DMS 273 (cell line): Measurements from ENCODE around the gene C5AR2.
A peak's percentile ranks its signal among the peaks of the same experiment; 100 is the strongest.
"Not testable (repeated sequence)": the region's sequence is repeated elsewhere in the genome, so short reads cannot be mapped to it uniquely, and the experiment has no call there.

Source experiments
- DNase-seq: peaks from one replicate; lab custom pipeline; 2025; ENCODE audit not compliant: unreplicated experiment; lab: John Stamatoyannopoulos, UW

The C5AR2 gene

DNA sequence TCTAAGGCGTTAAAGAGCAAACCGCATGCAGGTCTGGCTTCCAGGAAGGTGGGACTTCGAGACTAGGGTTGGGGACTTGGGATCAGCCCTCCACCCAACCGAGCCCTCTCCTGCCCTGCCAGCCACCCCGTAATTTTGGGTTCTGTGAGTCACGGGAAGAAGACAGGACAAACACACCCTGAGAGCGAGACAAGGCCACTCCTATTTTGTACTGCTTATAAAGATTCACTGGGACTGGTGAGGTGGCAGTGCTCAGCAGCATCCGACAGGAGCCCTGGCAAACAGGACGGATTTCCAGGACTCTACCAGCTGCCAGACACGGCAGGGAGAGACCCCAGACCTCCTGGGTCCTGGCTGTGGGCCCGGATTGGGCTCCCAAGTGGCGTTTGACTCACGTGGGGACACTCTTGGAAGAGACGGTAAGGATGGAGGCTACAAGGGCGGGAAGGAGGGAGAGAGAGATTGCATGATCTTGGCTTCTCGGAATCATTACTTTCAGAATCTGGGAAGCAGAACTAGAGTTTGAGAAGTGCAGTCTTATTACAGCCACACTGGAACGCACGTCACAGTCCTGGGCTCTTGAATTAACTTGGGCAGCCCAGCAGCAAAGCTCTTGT is at the start of gene C5AR2:
Gene C5AR2 (plus strand): TSS at position 245 of the 617 bp plus-strand sequence. CDS start 8,625 bp downstream, outside the sequence.
- no peak for DNase-seq

DNA sequence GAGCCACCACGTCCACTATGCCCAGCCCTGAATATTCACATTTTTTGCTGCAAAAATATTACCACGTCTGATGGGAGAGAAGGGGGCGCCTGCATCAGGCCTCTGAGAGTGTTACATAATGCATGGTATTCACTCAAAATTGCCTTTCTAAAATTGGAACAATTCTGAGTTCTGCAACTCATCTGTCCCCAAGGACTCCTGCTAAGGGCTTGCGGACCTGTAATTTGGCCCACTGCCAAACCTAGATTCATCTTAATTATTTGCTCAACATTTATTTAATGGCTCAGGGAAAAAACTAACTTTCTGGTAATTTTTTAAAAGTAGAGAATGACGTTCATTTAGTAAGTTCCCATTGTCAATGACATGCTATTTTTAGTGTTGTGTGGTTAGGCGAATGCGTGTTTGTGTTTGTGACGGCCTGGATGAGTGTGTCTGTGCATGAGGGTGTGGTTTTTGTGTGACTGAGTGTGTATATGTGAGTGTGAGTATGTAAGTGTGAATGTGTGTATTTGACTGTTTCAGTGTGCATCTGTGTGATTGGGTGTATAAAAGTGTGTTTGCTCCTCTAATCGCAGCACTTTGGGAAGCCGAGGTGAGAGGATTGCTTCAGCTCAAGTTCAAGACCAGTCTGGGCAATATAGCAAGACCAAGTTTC is 48.4 kb upstream of the C5AR2 start:
- DNase-seq: no peak

DNA sequence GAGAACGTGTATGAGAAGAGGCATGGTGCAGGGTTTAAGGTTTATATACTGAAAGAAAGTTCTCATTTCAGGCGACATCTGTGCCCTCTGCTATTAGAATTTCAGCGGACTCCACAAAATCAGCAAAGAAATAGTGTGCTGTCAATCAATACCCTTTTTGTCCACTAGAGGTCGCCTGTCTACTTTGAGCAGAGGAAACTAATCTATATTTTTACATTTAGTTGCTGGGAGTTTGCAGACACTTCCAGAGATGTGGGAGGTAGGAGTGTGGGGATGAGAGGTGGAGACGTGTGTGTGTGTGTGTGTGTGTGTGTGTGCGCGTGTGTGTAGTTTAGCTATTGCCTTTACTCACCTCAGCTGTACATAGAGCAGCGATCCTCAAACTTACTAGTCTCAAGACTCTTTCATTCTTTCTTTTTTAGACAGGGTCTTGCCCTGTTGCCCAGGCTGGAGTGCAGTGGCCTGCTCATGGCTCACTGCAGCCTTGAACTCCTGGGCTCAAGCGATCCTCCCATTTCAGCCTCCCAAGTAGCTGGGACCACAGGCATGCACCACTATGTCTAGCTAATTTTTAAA is 47.6 kb upstream of the C5AR2 start:
- DNase-seq: peak; percentile 82

DNA sequence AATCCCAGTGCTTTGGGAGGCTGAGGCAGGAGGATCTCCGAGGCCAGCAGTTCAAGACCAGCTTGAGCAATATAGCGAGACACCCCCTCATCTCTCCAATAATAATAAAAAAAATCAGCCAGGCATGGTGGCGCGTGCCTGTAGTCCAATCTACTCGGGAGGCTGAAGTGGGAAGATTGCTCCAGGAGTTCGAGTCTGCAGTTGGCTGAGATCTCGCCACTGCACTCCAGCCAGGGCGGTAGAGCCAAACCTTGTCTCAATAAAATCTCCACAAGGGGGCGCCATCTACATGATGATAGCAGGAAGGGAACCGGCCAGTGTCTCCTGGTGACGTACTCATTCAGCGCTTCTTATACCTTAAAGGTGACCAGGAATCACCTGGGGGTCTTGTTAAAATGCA is 35.9 kb upstream of the C5AR2 start:
- peak; percentile 94 for DNase-seq

DNA sequence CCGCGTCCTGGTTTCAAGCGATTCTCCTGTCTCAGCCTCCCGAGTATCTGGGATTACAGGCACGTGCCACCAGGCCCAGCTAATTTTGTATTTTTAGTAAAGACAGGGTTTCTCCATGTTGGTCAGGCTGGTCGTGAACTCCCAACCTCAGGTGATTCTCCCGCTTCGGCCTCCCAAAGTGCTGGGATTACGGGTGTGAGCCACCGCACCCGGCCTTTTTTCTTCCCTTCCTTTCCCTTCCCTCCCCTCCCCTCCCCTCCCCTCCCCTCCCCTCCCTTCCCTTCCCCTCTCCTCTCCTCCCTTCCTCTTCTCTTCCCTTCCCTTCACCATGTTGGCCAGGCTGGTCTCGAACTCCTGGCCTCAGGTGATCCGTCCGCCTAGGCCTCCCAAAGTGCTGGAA is 31.1 kb upstream of the C5AR2 start:
- DNase-seq: not testable (repeated sequence)

DNA sequence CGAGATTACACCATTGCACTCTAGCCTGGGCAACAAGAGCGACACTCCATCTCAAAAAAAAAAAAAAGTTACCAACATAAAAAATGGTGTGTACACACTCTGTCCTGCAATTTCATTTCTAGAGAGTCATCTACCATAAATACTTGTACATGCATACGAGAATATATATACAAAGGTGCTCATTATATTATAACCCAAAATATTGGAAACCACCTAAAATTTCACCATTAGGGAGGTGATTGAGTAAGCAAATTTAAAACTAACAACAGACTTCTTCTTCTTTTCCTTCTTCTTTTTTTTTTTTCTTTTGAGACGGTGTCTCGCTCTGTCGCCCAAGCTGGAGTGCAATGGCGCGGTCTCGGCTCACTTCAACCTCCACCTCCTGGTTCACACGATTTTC is 29.7 kb upstream of the C5AR2 start:
- no peak for DNase-seq

DNA sequence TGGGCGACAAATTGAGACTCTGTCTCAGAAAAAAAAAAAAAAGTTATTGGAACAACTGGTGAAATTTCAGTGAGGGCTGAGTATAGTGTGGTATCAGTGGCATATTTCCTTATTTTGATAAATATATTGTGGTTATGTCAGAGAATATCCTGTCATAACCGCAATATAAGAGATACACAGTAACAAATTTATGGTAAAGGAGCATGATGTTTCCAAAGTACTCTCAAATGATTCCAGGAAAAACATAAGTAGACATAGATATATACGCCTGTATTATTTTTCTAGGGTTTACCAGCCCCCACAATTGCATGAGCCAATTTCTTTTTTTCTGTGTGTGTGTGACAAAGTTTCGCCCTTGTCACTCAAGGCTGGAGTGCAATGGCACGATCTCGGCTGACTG is 28.0 kb upstream of the C5AR2 start:
- DNase-seq: no peak

DNA sequence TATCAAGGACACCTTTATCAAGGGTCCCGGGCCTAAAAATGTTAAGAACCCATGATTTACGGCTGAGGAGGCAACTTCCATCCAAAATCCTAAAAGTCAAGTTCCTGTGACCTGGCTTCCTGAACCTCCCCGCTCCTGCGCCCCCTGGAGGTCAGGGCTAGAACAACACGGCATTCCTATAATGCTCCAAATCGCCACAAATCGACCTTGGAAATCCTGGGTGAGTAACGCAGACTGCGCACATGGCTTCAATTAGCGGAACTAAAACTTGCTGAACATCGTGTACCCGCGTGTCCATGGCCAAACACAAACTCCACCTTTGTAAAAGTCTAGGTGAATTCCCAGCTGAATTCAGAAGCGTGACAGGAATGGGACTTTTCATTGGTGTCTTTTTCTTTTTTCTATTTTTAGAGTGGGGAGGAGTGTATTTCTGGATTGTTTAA is 26.6 kb upstream of the C5AR2 start:
- DNase-seq: peak; percentile 86

DNA sequence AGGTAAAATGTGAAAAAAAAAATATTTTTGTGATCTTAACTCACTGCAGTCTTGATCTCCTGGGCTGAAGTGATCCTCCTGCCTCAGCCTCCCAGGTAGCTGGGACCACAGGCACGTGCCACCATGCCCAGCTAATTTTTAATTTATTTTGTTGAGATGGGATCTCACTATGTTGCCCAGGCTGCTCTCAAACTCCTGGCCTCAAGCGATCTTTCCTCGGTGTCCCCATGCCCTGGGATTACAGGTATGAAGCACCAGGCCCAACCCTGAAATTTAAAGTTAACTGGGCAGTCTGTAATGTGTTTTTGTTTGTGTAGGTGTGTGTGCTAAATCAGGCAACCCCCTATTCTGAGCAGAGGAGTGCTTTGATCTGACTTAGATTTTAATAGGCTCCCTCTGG is 25.7 kb upstream of the C5AR2 start:
- DNase-seq: no peak

DNA sequence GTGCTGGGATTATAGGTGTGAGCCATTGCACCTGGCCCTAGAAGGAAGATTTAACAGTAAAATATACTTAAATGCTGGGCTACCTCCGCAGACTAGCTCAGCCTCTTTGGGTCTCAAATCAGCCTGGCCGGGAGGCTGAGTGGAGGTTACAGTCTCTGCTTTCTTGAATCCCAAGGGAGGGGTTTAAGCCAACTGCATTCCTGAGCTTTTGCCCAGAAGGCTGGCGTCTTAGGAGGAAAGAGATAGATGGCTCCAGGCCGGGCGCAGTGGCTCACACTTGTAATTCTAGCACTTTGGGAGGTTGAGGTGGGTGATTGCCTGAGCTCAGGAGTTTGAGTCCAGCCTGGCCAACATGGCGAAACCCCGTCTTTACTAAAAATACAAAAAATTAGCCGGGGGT is 22.9 kb upstream of the C5AR2 start:
- DNase-seq: no peak

DNA sequence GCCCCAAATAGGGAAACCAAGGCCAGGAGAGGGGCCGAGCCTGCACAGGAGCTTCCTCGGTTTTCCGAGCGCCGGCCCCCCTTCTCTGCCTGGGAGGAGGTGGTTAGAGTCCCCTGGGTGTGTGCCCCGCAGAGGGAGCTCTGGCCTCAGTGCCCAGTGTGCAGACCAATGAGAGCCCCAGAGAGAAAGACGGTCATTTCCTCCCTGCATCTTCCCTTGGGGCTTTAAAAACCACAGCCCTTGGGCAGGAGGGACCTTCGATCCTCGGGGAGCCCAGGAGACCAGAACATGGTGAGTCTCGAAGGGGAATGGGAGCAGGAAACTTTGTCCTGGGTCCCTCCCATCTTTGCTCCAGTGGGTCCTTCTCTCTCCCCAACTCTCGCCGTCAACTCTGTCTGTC is 22.4 kb upstream of the C5AR2 start, which contains the start of gene C5AR1:
Gene C5AR1 (plus strand): TSS at position 254 of the 400 bp plus-strand sequence. CDS start 35 bp downstream, at position 289.
- DNase-seq: no peak

DNA sequence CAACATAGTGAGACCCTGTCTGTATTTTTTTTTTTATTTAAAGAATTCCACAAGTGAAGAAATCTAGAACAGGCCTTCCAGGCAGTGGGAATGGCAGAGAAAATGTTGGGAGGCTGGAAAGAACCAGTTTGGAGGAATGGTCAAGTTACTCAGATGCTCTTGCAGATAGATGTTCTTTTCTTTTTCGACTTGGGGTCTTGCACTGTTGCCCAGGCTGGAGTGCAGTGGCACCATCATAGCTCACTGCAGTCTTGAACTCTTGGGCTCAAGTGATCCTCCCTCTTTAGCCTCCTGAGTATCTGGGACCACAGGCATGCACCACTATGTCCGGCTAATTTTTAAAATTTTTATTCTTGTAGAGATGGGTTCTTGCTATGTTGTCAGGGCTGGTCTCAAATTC is 21.7 kb upstream of the C5AR2 start:
- DNase-seq: no peak

DNA sequence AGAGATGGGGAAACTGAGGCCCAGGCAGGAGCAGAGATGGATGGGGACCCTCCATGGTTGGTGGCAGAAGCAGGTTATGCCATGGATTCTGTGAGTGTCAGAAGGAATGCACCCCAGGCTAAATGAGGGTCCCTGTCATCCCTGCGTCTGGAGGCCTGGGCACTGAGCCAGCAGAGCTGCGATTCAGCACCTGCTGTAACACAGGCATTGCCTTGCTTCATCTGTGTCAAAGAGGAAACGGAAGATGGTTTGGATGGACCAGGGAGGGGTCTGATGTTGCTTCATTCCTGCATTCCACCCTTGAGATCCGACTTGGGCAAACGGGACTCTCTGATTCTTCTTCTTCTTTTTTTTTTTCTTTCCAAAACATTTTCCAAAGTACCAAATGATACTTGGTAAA is 21.2 kb upstream of the C5AR2 start:
- DNase-seq: peak; percentile 77

DNA sequence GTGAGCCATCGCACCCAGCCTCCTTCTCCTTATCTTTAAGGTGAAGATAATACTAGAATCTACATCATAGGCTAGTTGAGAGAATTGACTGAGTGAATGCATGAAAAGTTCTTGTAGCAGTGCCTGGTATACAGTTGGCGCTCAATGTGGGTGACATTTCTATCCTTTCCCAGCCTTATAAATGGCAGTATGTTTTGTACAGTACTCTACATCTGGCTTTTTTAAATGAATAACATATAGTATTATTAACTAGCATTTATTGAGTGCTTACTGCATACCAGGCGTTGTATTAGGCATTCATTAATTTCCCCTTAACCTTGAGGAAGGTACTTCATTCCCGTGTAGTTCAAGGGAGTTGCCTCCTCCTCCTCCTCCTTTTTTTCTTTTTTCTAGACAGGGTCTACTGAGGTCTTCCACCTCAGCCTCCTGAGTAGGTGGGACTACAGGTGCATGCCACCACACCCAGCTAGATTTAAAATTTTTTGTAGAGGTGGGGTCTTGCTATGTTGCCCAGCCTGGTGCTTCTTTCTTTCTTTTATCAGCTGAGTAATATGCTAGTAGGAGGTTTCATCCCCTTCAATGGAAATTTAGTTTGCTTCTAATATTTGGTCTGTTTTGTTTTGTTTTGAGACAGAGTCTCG is 19.5 kb upstream of the C5AR2 start:
- DNase-seq: no peak

DNA sequence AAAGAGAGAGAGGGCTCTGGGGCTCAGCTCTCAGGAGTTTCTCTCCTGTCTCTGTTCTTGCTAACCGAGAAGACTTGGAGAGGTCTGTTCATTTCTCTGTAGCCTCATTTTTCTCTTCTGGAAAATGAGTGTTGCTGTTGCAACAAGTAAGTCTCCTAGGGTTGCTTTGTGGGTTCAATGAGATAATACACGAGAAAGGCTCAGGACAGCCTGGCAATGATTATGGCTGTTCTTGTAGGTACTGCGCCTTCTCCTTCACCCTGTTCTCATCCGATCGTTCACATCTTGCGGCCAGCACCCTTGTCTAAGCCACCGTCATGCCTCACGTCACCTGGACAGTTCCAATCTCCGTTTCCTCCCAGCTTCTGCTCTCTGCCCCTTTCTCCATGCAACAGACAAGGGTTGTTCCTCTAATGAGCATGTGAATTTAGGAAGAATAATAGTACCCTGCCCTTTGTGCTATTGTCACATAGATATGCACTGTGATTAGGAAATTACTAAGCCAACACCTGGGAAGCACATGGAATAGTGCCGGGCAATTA is 18.1 kb upstream of the C5AR2 start:
- no peak for DNase-seq

DNA sequence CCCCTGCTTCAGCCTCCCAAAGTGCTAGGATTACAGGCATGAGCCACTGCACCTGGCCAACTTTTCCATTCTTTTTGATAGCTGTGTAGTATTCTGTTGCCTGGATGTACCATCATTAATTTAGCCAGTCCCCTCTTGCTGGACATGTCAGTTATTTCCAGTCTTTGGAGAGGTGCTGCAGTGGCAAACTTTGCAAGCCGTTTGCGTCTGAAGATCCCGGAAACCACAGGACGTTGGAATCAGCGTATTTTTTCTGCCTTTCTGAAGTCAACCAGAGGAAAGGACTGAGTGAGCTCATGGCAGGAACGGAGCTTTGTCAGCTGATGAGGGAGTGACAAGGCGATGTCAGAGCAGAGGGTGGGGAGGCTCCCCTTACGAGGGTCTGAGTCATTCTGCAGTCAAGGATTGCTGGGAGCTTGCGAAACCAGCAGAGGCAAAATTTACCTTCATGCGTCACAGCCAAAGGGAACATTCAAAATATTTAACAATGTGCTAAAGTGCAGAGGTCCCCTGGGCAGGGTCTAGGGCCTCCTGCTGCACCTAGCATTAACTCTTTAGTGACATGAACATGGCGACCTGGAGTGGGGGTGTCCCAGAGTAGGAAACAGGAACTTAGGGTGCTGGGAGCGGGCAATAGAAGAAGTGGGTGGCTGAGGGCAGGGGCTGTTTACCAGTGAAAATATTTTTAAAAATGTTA is 16.7 kb upstream of the C5AR2 start:
- peak; percentile 53 for DNase-seq

DNA sequence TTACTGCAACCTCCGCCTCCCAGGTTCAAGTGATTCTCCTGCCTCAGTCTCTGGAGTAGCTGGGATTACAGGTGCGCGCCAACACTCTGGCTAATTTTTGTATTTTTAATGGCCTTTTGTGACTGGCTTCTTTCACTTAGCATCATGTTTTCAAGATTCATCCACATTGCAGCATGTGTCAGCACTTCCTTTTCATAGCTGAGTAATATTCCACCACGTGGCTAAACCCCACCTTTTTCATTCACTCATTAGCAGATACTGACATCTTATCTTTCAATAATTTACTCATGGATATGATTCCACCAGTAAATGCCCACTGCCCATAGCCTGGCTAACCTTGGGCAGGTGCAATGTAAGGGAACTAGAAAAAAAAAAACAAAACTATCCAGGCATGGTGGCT is 15.5 kb upstream of the C5AR2 start:
- no peak for DNase-seq

DNA sequence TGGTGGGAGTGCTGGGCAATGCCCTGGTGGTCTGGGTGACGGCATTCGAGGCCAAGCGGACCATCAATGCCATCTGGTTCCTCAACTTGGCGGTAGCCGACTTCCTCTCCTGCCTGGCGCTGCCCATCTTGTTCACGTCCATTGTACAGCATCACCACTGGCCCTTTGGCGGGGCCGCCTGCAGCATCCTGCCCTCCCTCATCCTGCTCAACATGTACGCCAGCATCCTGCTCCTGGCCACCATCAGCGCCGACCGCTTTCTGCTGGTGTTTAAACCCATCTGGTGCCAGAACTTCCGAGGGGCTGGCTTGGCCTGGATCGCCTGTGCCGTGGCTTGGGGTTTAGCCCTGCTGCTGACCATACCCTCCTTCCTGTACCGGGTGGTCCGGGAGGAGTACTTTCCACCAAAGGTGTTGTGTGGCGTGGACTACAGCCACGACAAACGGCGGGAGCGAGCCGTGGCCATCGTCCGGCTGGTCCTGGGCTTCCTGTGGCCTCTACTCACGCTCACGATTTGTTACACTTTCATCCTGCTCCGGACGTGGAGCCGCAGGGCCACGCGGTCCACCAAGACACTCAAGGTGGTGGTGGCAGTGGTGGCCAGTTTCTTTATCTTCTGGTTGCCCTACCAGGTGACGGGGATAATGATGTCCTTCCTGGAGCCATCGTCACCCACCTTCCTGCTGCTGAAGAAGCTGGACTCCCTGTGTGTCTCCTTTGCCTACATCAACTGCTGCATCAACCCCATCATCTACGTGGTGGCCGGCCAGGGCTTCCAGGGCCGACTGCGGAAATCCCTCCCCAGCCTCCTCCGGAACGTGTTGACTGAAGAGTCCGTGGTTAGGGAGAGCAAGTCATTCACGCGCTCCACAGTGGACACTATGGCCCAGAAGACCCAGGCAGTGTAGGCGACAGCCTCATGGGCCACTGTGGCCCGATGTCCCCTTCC is 11.8 kb upstream of the C5AR2 start:
- DNase-seq: no peak

DNA sequence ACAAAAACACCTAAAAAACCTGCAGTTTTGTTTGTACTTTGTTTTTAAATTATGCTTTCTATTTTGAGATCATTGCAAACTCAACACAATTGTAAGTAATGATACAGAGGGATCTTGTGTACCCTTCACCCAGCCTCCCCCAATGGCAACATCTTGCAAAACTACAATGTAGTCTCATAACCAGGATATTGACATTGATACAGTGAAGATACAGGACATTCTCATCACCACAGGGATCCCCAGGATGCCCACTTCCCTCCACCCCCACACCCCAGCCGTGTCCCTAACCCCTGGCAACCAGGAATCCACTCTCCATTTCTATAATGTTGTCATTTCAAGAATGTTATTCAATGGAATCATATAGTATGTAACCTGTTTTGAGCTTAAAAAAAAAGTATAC is 10.3 kb upstream of the C5AR2 start:
- DNase-seq: no peak

DNA sequence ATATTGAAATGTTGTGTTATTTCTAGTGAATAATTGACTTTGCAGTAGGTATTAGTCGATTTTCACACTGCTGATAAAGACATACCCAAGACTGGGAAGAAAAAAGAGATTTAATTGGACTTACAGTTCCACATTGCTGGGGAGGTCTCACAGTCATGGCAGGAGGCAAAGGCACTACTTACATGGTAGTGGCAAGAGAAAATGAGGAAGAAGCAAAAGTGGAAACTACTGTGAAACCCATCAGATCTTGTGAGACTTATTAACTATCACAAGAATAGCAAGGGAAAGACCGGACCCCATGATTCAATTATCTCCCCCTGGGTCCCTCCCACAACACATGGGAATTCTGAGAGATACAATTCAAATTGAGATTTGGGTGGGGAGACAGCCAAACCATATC is 9.9 kb upstream of the C5AR2 start:
- no peak for DNase-seq
